ENCODE results near the gene HIPK2.

Gene HIPK2

GRCh38 chr7:139735466-139735865 is 42.3 kb downstream of the HIPK2 start:
- no peak for DNase-seq (ENCODE audit: low read depth in 2 of 2)

GRCh38 chr7:139734395-139734794 is 43.4 kb downstream of the HIPK2 start:
- DNase-seq (ENCODE audit: low read depth in 2 of 2) = no peak

GRCh38 chr7:139733751-139734150 is 44.0 kb downstream of the HIPK2 start:
- DNase-seq (ENCODE audit: low read depth in 2 of 2) = no peak

GRCh38 chr7:139732471-139733167 is 45.2 kb downstream of the HIPK2 start:
- no peak for DNase-seq (ENCODE audit: low read depth in 2 of 2)

- no peak for DNase-seq (ENCODE audit: low read depth in 2 of 2)
These were observed 45.9 kb downstream of the HIPK2 start for GRCh38 chr7:139731802-139732470.

- no peak for DNase-seq (ENCODE audit: low read depth in 2 of 2)
These were observed 46.8 kb downstream of the HIPK2 start for GRCh38 chr7:139730746-139731612.

- DNase-seq (ENCODE audit: low read depth in 2 of 2) = no peak
These were observed 49.6 kb downstream of the HIPK2 start for GRCh38 chr7:139728203-139728602.

GRCh38 chr7:139727151-139727705 is 50.6 kb downstream of the HIPK2 start:
- no peak for DNase-seq (ENCODE audit: low read depth in 2 of 2)

GRCh38 chr7:139726485-139726869 is 51.3 kb downstream of the HIPK2 start:
- DNase-seq (ENCODE audit: low read depth in 2 of 2) = no peak

- no peak for DNase-seq (ENCODE audit: low read depth in 2 of 2)
These were observed 51.8 kb downstream of the HIPK2 start for GRCh38 chr7:139725858-139726484.

- DNase-seq (ENCODE audit: low read depth in 2 of 2) = no peak
These were observed 52.7 kb downstream of the HIPK2 start for GRCh38 chr7:139725077-139725476.

GRCh38 chr7:139722604-139723003 is 55.2 kb downstream of the HIPK2 start:
- no peak for DNase-seq (ENCODE audit: low read depth in 2 of 2)

- no peak for DNase-seq (ENCODE audit: low read depth in 2 of 2)
These were observed 56.0 kb downstream of the HIPK2 start for GRCh38 chr7:139721821-139722220.

GRCh38 chr7:139721417-139721816 is 56.4 kb downstream of the HIPK2 start:
- no peak for DNase-seq (ENCODE audit: low read depth in 2 of 2)

- DNase-seq (ENCODE audit: low read depth in 2 of 2) = no peak
These were observed 57.0 kb downstream of the HIPK2 start for GRCh38 chr7:139720705-139721231.

- no peak for DNase-seq (ENCODE audit: low read depth in 2 of 2)
These were observed 57.6 kb downstream of the HIPK2 start for GRCh38 chr7:139720186-139720585.

- no peak for DNase-seq (ENCODE audit: low read depth in 2 of 2)
These were observed 58.9 kb downstream of the HIPK2 start for GRCh38 chr7:139718859-139719258.

- DNase-seq (ENCODE audit: low read depth in 2 of 2) = no peak
These were observed 59.7 kb downstream of the HIPK2 start for GRCh38 chr7:139718141-139718540.

- no peak for DNase-seq (ENCODE audit: low read depth in 2 of 2)
These were observed 61.4 kb downstream of the HIPK2 start for GRCh38 chr7:139716156-139716942.

GRCh38 chr7:139715194-139715815 is 62.5 kb downstream of the HIPK2 start:
- DNase-seq (ENCODE audit: low read depth in 2 of 2) = no peak

Measured in stimulated activated CD4-positive, alpha-beta T cell treated with anti-CD3 and anti-CD28 coated beads, Interleukin-12 subunit alpha, Interleukin-12 subunit beta, amount 100 ng/mL, for 24 hours (primary cell).